Hepatocyte (in vitro differentiated cells): ENCODE data around the gene KNTC1.

Experiments used
- CTCF ChIP-seq: fragments of 200-600 bp; sonication (generic); IDR thresholded peaks from 2 replicates; pipeline ENCODE4 v1.5.1; 2016; ENCODE audit warnings: antibody characterized with exemption, mild to moderate bottlenecking; ENCODE audit not compliant: poor library complexity
- EZH2 ChIP-seq: fragments of 200-600 bp; sonication (generic); IDR thresholded peaks from 2 replicates; pipeline ENCODE4 v1.6.1; 2016; ENCODE audit warnings: antibody characterized with exemption, mild to moderate bottlenecking, borderline replicate concordance
- EZH2phosphoT487 ChIP-seq: fragments of 200-600 bp; sonication (generic); IDR thresholded peaks from one replicate; pipeline ENCODE4 v1.6.1; 2018; ENCODE audit warnings: antibody characterized with exemption, mild to moderate bottlenecking, low read depth, moderate library complexity; ENCODE audit not compliant: unreplicated experiment, severe bottlenecking

DNA sequence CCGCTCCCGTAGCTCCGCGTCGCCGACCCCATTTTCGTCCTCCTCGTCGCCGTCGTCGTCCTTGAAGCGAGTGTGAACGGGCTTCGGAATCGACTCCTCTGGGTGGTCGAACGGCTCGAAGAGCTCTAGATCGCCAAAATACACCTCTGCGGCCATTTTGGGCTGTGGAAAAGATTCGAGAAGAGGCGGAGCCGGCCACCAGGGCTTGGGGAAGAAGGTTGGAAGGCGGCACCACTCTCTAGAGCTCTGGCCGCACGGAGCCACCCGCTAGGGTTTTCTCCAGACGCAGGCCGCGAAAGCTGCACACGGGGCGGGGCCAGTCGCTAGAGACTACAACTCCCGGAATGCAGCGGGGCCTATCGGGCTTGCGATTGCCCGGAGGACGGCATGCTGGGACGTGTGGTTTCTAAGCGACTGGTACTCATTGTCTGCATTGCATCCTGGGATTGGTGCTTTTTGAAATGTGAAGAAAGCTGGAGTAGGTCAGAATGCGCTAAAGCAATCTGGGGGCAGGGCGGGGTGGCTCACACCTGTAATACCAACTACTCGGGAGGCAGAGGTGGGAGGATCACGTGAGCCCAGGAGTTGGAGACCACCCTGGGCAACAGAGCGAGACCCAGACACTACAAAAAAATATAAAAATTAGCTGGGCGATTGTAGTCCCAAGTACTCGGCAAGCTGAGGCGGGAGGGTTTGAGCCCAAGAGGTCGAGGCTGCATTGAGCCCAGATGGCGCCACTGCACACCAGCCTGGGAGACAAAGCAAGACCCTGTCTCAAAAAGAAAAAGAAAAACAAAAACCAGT lies 26.2 kb upstream of the KNTC1 start, which contains the start of gene ZCCHC8:
- TF ChIP-seq CTCF (peak; percentile 13), EZH2phosphoT487 (no peak), EZH2 (no peak)
